HepG2 (cell line): ENCODE data around the gene ATRIP. TPM values are rescaled to one million over a fixed set of nuclear protein-coding genes. Genes with fewer than 3 reads are reported as not detected.

Experiments
- BCLAF1 ChIP-seq: fragments of 450-650 bp; IDR thresholded peaks from 2 replicates; pipeline ENCODE4 v1.6.1; 2017; ENCODE audit warnings: mild to moderate bottlenecking
- DNMT3B ChIP-seq: conservative IDR thresholded peaks from 2 replicates; pipeline ENCODE4 v1.6.1; 2016; ENCODE audit warnings: missing biosample characterization, control low read depth
- FOXO4 ChIP-seq: sonication (generic); formaldehyde crosslinking; conservative IDR thresholded peaks from 2 replicates; pipeline ENCODE4 v1.8.1; 2023; ENCODE audit warnings: missing genetic modification reagents
- HDAC2 ChIP-seq: sonication (generic); formaldehyde crosslinking; IDR thresholded peaks from 2 replicates; pipeline ENCODE4 v1.4.0; 2020; ENCODE audit warnings: missing genetic modification reagents
- JARID2 ChIP-seq: sonication (generic); formaldehyde crosslinking; IDR thresholded peaks from 2 replicates; pipeline ENCODE4 v1.8.1; 2023; ENCODE audit warnings: missing genetic modification reagents, inconsistent platforms; ENCODE audit not compliant: insufficient replicate concordance
- MED1 ChIP-seq: sonication (generic); formaldehyde crosslinking; IDR thresholded peaks from 2 replicates; pipeline ENCODE4 v1.4.0; 2020; ENCODE audit warnings: missing genetic modification reagents
- NFATC3 ChIP-seq: sonication (generic); formaldehyde crosslinking; IDR thresholded peaks from 2 replicates; pipeline ENCODE4 v1.5.1; 2020; ENCODE audit warnings: mild to moderate bottlenecking, missing genetic modification reagents
- NRL ChIP-seq: sonication (generic); formaldehyde crosslinking; IDR thresholded peaks from 2 replicates; pipeline ENCODE4 v1.5.0; 2020; ENCODE audit warnings: missing genetic modification reagents, mild to moderate bottlenecking, moderate library complexity, borderline replicate concordance
- RCOR2 ChIP-seq: IDR thresholded peaks from 2 replicates; pipeline ENCODE4 v1.6.1; 2016; ENCODE audit warnings: missing biosample characterization, missing genetic modification reagents
- SIN3A ChIP-seq: IDR thresholded peaks from 2 replicates; pipeline ENCODE4 v1.6.1; 2011; ENCODE audit warnings: low read depth, mild to moderate bottlenecking, control low read depth, low read length, borderline replicate concordance
- TARDBP ChIP-seq: sonication (generic); formaldehyde crosslinking; IDR thresholded peaks from 2 replicates; pipeline ENCODE4 v1.8.0; 2022; ENCODE audit warnings: mild to moderate bottlenecking, missing genetic modification reagents
- THAP9 ChIP-seq: sonication (generic); formaldehyde crosslinking; IDR thresholded peaks from 2 replicates; pipeline ENCODE4; 2020; ENCODE audit warnings: missing genetic modification reagents, mild to moderate bottlenecking, borderline replicate concordance
- ZFP91 ChIP-seq: sonication (generic); formaldehyde crosslinking; IDR thresholded peaks from 2 replicates; pipeline ENCODE4 v1.9.0; 2022; ENCODE audit warnings: missing genetic modification reagents, mild to moderate bottlenecking, borderline replicate concordance
- ZNF230 ChIP-seq: sonication (generic); formaldehyde crosslinking; IDR thresholded peaks from 2 replicates; pipeline ENCODE4 v1.4.0; 2020; ENCODE audit warnings: mild to moderate bottlenecking, missing genetic modification reagents
- ZNF33A ChIP-seq: sonication (generic); formaldehyde crosslinking; IDR thresholded peaks from 2 replicates; pipeline ENCODE4 v1.5.1; 2020; ENCODE audit warnings: missing genetic modification reagents, mild to moderate bottlenecking, moderate library complexity, borderline replicate concordance
- ZNF350 ChIP-seq: sonication (generic); formaldehyde crosslinking; IDR thresholded peaks from 2 replicates; pipeline ENCODE4 v1.4.0; 2020; ENCODE audit warnings: mild to moderate bottlenecking, low read depth, missing genetic modification reagents, borderline replicate concordance
- ZNF501 ChIP-seq: sonication (generic); formaldehyde crosslinking; IDR thresholded peaks from 2 replicates; pipeline ENCODE4 v1.5.1; 2020; ENCODE audit warnings: mild to moderate bottlenecking, moderate library complexity, missing genetic modification reagents
- ZNF556 ChIP-seq: sonication (generic); formaldehyde crosslinking; IDR thresholded peaks from 2 replicates; pipeline ENCODE4 v1.4.0; 2020; ENCODE audit warnings: mild to moderate bottlenecking, missing genetic modification reagents, borderline replicate concordance
- ZNF569 ChIP-seq: sonication (generic); formaldehyde crosslinking; IDR thresholded peaks from 2 replicates; pipeline ENCODE4 v1.5.0; 2020; ENCODE audit warnings: mild to moderate bottlenecking, missing genetic modification reagents, moderate library complexity, borderline replicate concordance
- ZNF660 ChIP-seq: sonication (generic); formaldehyde crosslinking; IDR thresholded peaks from 2 replicates; pipeline ENCODE4 v1.5.1; 2020; ENCODE audit warnings: mild to moderate bottlenecking, low read depth, missing genetic modification reagents, borderline replicate concordance
- polyA plus RNA-seq, 8 experiments: library from polyadenylated mRNA; depleted of rRNA in 3 of 8; stranded (reverse) in 7 of 8; unstranded in 1 of 8; fragments of >200 nt; fragmentation: Illumina TruSeq in 4 of 8; extraction: Trizol in 4 of 8; gene quantifications; 2 replicates each; pipeline versions ENCODE4 v1.2.1 to v1.2.3, GENCODE V29; 2011 to 2016; ENCODE audit warnings: low read depth in 4 of 8, missing spikeins in 1 of 8, mixed read lengths in 1 of 8; ENCODE audit not compliant: insufficient read depth in 1 of 8
- total RNA-seq, 5 experiments: library from RNA; depleted of rRNA; stranded (reverse); fragments of >200 nt; fragmentation: Illumina TruSeq; extraction: Trizol; gene quantifications; 2 replicates each; pipeline ENCODE4 v1.2.3, GENCODE V29; 2016; ENCODE audit warnings: low read depth in 1 of 5

The ATRIP gene
- total and polyA plus RNA-seq, 2 of the 13 experiments (the other 11 are each of a cell fraction or from before 2014, with no cell fraction given) = 5.1 to 12.5 TPM

- TF ChIP-seq BCLAF1 = no peak
- TF ChIP-seq ZNF33A = no peak
- no peak for TF ChIP-seq ZNF660
- peak; percentile 83; the same call in 1 of the 2 replicates for TF ChIP-seq SIN3A
- no peak for TF ChIP-seq ZNF230
- no peak for TF ChIP-seq ZNF569 (CRISPR knock-in tag)
- peak; percentile 93; the same call in 1 of the 2 replicates for TF ChIP-seq NRL (CRISPR knock-in tag)
- TF ChIP-seq NFATC3 (CRISPR knock-in tag) = 0 out of 2 replicates have a peak, but pooled peaks have one; percentile 55
- peak; percentile 46; the same call in 1 of the 2 replicates for TF ChIP-seq MED1
- peak; percentile 62 for TF ChIP-seq HDAC2
- TF ChIP-seq JARID2 (CRISPR knock-in tag) = no peak
- no peak for TF ChIP-seq FOXO4
- no peak for TF ChIP-seq RCOR2 (CRISPR knock-in tag)
- peak; percentile 61; the same call in 1 of the 2 replicates for TF ChIP-seq ZNF501 (CRISPR knock-in tag)
- TF ChIP-seq TARDBP (CRISPR knock-in tag) = no peak; the same call in 1 of the 2 replicates
- no peak for TF ChIP-seq DNMT3B (CRISPR knock-in tag)
- TF ChIP-seq ZNF350 (CRISPR knock-in tag) = peak; percentile 76; the same call in 1 of the 2 replicates
- peak; percentile 74; the same call in 1 of the 2 replicates for TF ChIP-seq THAP9 (CRISPR knock-in tag)
- no peak for TF ChIP-seq ZNF556 (CRISPR knock-in tag)
- TF ChIP-seq ZFP91 (CRISPR knock-in tag) = peak; percentile 74
These were observed at the start of gene ATRIP (continued) for GRCh38 chr3:48446425-48447193.
